AG09319 (cell line): ENCODE measurements around the gene SPATA45.

ENCODE experiments used
- DNase-seq: peaks from one replicate; pipeline ENCODE4 v3.0.0-alpha.2; 2010; ENCODE audit warnings: low read depth; ENCODE audit errors: extremely low read depth
- CTCF ChIP-seq: IDR thresholded peaks from 2 replicates; pipeline ENCODE4 v1.5.1; 2011; ENCODE audit warnings: low read depth, mild to moderate bottlenecking, inconsistent platforms, low read length, moderate library complexity

Gene SPATA45

GRCh38 chr1:212814537-212815334 lies 32.7 kb downstream of the SPATA45 start:
- no peak for DNase-seq

GRCh38 chr1:212805767-212806166 lies 41.7 kb downstream of the SPATA45 start:
- TF ChIP-seq CTCF, result no peak
- no peak for DNase-seq

More at GRCh38 chr1:212814537-212815334, 32.7 kb downstream of the SPATA45 start:
- TF ChIP-seq CTCF, result peak; percentile 21

GRCh38 chr1:212797681-212798080 lies 49.8 kb downstream of the SPATA45 start:
- no peak for DNase-seq
- TF ChIP-seq CTCF, result no peak

DNA sequence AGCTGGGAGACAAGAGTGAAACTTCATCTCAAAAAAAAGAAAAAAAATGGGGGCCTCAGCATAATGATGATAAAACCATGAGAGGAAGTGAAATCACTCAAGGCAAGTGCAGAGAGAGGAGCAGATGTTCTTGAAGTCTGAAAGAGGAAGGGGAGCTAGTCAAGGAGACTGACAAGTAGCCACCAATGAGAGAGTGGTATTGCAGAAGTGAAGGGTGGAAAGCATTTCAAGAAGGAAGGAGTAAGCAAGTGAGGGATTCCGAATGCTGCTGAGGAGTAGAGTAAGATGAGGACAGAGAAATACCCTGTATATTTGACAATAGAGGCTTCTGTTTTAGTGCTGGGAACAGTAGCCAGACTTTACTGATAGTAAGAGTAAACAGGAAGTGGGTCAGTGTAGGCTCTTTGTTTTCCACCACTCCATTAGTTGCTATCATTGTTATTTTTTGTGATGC lies 52.9 kb downstream of the SPATA45 start:
- no peak for DNase-seq

DNA sequence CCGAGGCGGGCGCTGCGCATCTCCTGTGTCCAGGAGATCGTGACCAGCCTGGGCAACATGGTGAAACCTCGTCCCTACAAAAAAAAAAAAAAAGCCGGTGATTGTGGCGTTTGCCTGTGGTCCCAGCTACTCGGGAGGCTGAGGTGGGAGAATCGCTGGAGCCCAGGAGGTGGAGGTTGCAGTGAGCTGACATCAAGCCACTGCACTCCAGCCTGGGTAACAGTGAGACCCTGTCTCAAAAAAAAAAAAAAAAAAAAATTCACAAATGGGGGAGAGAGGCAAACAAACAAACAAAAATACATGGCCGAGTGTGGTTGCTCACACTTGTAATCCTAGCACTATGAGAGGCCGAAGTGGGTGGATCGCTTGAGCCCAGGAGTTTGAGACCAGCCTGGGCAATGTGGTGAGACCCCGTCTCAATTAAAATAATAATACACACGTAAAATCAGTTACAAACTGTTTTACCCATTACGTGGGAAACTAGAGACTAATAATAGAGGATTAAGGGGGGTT lies 55.0 kb downstream of the SPATA45 start:
- TF ChIP-seq CTCF, result no peak
- no peak for DNase-seq

More for the DNA sequence above, 52.9 kb downstream of the SPATA45 start:
- TF ChIP-seq CTCF, result no peak

DNA sequence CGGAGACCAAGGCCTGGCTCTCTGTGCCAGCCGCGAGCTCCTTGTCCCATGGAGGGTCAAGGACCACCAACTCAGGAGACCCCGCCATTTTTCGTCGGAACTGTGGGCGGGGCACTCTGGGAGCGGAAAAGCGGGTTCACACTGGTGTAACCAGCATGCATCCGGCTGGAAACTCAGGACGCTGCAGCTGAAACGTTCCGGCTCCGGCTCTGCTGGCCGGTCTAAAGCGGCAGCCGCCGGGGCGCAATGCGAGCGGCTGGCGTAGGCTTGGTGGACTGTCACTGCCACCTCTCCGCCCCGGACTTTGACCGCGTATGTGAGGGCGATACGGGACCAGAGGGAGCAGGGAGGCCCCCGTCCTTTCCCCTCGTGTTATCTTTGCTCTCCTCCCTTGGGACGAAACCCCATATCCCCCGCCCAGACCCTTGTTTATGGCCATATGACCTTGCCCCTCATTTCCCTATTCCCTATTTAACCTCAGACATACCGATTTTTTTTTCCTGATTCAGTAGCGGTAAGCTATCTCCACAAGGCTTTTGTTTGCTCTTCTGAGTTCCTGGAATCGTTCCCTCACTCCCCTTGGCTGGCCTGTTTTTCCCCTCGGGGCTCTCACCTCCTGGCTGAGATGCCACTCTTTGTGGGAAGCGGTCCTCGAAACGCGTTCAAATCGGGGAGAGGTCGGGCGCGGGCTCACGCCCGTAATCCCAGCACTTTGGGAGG lies 55.6 kb downstream of the SPATA45 start, which contains the start of the genes NSL1 and TATDN3:
NSL1 (minus strand) TSS at position 102 of the 720 bp plus-strand sequence; CDS start at position 88, 14 bp downstream.
TATDN3 (plus strand) TSS at position 219 of the 720 bp plus-strand sequence; CDS start at position 247, 28 bp downstream.
- no peak for TF ChIP-seq CTCF
- DNase-seq, result peak; percentile 85
